ENCODE results near the gene THAP4.

GRCh38 chr2:241615522-241616052 lies 21.4 kb downstream of the THAP4 start:
- no peak for TF ChIP-seq CTCF (IDR thresholded peaks at IDR 0.05 in 2 of 3, conservative IDR thresholded peaks at IDR 0.05 in 1 of 3; ENCODE audit: borderline replicate concordance in 1 of 3, insufficient read depth in 1 of 3, low read depth in 2 of 3, low read length in 2 of 3)
- no peak for TF ChIP-seq EZH2 (IDR thresholded peaks at IDR 0.05)

Measured in HCT116 (cell line).